LoVo (cell line): ENCODE results near the gene DLG1.

ENCODE experiments used
- DNase-seq: peaks from one replicate; pipeline ENCODE4 v3.0.0-alpha.2; 2016; ENCODE audit warnings: low spot score

The DLG1 gene

DNA sequence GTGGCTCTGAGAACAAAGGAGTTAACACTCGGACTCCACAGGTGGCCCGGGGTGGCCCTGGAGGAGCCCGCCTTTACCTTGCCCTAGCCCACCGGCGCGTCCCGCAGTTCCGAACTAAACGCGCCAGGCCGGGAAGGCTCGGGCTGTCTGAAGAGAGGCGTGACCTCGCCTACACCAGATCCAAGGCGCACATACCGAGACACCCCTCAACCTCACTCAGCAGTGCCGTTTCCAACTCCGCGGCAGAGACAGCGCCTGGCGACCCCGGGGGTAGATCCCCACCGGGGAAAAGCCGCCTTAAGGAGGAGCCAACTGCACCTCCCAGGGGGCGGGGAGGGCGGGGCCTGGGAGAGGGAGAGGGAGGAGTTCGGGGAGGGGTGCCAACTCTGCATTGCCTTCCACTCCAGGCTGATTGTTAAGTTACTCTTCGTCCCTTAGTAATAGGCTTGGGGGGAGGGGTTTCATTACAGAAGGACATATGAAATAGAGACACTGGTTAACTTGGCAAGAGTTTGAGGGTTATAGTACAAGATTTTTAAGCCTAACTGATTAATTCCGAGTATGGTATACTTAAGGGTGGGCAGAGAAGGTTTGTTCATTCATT, at the start of gene DLG1:
TSS of gene DLG1 (minus strand) at position 272 of the 604 bp plus-strand sequence. CDS start 1,408 bp downstream, outside the sequence.
- DNase-seq, result peak; percentile 90

DNA sequence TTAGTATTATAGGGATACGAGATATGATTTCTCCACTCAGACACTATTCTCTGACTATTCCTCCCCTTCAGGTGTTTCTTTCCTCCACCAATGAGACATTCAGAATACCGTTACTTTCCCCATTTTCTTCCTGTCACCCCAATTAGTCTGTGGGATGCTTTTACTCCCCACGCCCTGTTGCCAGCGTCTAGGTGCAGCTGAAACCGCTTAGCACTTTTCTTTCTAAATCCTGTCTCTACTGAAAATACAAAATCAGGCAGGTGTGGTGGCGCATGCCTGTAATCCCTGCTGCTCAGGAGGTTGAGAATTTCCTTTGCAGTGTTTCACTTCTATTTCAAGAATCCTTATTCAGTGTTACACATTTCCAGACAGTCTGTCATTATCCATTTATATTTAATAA, 49.6 kb upstream of the DLG1 start:
- DNase-seq, result no peak

GRCh38 chr3:197345390-197345789, 47.0 kb upstream of the DLG1 start:
- DNase-seq, result no peak

- no peak for DNase-seq
Observed at GRCh38 chr3:197344582-197345318, 46.3 kb upstream of the DLG1 start.

DNA sequence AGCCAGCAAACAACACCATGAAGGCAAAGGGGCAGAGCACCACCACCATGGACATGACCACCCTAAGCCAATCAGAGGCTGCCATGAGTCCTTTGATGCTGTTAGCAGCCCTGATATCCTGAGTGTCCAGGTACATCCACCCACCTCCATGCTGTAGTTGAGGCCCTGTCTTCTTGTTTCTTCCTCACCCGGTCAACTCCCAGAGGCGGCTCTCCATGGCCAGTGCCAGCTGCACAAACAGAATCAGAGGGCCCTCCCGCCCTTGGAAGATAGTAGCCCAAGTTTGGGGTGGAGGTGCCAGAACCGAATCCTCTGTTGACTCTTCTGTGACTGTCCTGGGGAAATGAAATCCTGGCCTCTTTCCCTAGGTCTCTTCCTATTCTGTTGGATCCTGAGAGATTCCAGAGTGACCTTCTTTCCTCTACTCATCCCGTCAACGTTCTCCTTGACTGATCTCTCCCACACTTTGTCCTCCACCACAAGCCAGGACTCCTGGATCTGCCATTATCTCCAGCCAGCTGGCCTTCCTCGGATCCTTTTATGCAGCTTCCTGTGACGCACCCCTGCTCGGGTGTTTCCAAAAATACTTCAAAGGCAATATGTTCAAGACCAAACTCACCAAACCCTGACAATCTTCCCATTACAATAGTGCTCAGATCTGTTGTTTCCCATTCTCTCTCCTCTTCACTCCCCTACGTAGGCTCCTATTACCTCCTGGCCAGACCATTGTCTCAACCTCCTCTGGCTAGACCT, 45.4 kb upstream of the DLG1 start:
- no peak for DNase-seq

GRCh38 chr3:197343111-197343510, 44.7 kb upstream of the DLG1 start:
- DNase-seq, result no peak

GRCh38 chr3:197340521-197340871, 42.1 kb upstream of the DLG1 start:
- DNase-seq, result no peak

- peak; percentile 35 for DNase-seq
Observed at GRCh38 chr3:197339841-197340520, 41.6 kb upstream of the DLG1 start.

GRCh38 chr3:197338586-197338985, 40.2 kb upstream of the DLG1 start:
- DNase-seq, result no peak

- DNase-seq, result no peak
Observed at GRCh38 chr3:197337656-197338055, 39.2 kb upstream of the DLG1 start.

DNA sequence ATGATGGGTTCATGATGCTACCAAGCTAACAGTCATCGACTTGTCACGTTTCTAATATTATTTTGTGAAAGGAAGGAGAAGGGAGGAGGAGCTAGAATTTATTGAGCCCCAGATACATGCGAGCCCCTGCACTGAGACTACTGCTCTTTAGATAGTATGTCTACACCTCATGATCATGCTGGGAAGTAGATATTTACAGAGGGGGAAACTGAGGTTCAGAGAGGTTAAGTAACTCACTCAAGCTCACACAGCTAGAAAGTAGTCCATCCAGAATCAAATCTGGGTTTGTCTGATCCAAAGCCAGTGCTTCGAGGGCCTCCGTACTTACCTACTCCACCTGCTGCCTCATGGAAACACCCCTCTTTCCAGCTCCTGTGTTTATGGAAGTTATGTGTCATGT, 38.8 kb upstream of the DLG1 start:
- no peak for DNase-seq

GRCh38 chr3:197336348-197336747, 37.9 kb upstream of the DLG1 start:
- no peak for DNase-seq

- no peak for DNase-seq
Observed at GRCh38 chr3:197335428-197336132, 37.2 kb upstream of the DLG1 start.

DNA sequence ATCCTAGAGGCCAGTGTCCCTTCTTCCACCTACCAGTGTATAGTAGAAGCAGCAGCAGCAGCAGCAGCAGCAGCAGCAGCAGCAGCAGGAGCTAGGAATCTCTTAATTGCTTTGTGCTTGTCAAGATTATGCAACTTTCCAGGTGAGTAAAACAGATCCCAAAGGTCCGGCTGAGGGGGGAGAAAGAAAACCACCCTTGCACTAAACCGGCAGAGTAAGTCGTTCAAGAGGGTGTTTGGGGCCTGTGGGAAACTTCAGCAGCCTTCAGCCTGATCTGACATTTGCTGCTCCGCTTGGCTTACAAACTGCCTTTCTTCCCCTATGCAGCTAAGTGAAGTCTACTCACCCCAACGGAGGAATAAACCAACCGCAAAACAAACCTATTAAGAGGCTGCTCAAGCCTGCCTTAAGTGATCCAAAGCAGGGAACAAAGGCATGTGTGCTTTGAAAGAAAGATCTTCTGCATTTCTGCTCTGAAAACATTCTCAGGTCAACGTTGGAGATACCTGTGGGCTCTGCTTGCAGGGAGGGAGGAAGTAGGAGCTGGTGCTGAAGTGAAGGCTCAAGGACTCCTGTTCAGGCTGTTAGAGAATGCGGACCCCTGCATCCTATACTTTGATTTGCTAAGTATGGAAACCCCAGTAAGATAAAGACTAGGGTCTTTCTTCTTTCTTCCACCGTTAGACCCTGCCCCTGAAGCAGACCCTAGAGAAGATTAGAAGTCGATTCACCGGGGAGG, 35.7 kb upstream of the DLG1 start:
- no peak for DNase-seq

GRCh38 chr3:197331131-197331530, 32.7 kb upstream of the DLG1 start:
- DNase-seq, result no peak

GRCh38 chr3:197329382-197329781, 31.0 kb upstream of the DLG1 start:
- no peak for DNase-seq

DNA sequence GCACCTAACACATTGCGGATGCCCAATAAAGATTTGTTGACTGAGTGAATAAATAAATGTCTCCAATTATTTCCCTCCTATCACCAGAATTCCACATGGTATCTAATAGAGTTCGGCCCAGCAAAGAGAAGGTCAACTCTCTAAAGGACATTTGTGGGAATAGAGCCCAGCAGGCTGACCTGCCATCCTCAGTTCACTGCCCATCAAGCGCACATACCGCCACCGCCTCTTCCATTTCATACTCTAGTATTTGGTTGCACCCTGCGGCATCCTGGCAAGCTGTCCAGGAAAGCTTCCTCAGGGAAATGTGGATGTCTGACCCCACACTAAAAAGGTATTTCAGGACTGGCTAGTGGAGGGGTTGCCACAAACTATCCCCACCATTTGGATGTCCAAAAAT, 29.8 kb upstream of the DLG1 start:
- DNase-seq, result no peak

GRCh38 chr3:197327701-197328100, 29.3 kb upstream of the DLG1 start:
- no peak for DNase-seq

GRCh38 chr3:197325773-197326172, 27.4 kb upstream of the DLG1 start:
- DNase-seq, result no peak

- no peak for DNase-seq
Observed at GRCh38 chr3:197322149-197322548, 23.7 kb upstream of the DLG1 start.

DNA sequence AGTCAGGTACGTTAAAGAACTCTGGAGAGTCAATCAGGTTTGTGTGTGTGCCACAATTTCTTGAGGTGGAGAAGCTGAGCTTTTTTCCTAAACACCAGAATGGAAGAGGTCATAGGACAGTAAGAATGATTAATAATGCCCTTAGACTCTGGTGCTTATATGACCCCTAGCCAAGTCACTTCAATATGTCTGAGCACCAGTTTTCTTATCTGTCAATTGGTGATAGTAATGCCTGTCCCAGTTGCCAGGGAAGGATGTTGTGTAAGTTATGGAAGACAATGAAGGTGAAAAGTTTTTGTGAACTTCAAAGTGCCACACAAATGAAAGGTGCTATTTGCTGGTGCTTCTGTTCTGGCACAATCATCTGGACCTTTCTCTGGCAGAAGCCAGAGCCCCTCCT, 22.2 kb upstream of the DLG1 start:
- no peak for DNase-seq
